PC-3 (cell line): Measurements from ENCODE around the gene RAB1A. TPM values are rescaled to one million over a fixed set of nuclear protein-coding genes. Genes with fewer than 3 reads are reported as not detected.

ENCODE experiments used
- ATAC-seq: fragments of 200-7000 bp; cut with Tn5 transposase; 2 replicates; pipeline ENCODE4 v1.9.1; 2020; ENCODE audit warnings: mild to moderate bottlenecking, moderate library complexity
- BruUV-seq: library from RNA; stranded (reverse); fragments of 400-500 nt; replicated peaks from 2 replicates; lab custom pipeline; 2021; lab: Mats Ljungman, UMichigan
- CTCF ChIA-PET: fragments of 300-600 bp; sonication (Branson Sonifier 250); formaldehyde crosslinking; loops from one replicate; lab custom pipeline; 2022; ENCODE audit warnings: antibody characterized with exemption; lab: Charles Lee
- POLR2A ChIA-PET: fragments of 300-600 bp; sonication (Branson Sonifier 250); formaldehyde crosslinking; loops from one replicate; lab custom pipeline; 2022; ENCODE audit warnings: antibody characterized with exemption; ENCODE audit not compliant: unreplicated experiment; lab: Charles Lee
- DNase-seq: peaks from one replicate; pipeline ENCODE4 v3.0.0-alpha.2; 2015
- H2AFZ ChIP-seq: fragments of 300-600 bp; sonication (generic); 2 replicates; pipeline ENCODE4 v1.6.0; 2016; ENCODE audit warnings: antibody characterized with exemption, low read length
- H3F3A ChIP-seq: fragments of 300-600 bp; sonication (generic); one replicate; pipeline ENCODE4 v1.6.0; 2017; ENCODE audit warnings: antibody characterized with exemption, low read length, control low read depth, mild to moderate bottlenecking; ENCODE audit not compliant: unreplicated experiment
- H3K27ac ChIP-seq: fragments of 300-600 bp; sonication (generic); 2 replicates; pipeline ENCODE4 v1.5.1; 2016; ENCODE audit warnings: mild to moderate bottlenecking, low read length
- H3K27me3 ChIP-seq: fragments of 300-600 bp; sonication (generic); 2 replicates; pipeline ENCODE4 v1.6.1; 2016; ENCODE audit warnings: low read length, mixed read lengths
- H3K36me3 ChIP-seq: fragments of 300-600 bp; sonication (generic); 2 replicates; pipeline ENCODE4 v1.6.1; 2016; ENCODE audit warnings: low read depth, mixed run types, low read length, mixed read lengths
- H3K4me1 ChIP-seq: fragments of 300-600 bp; sonication (generic); 2 replicates; pipeline ENCODE4 v1.5.1; 2016; ENCODE audit warnings: low read length; ENCODE audit not compliant: insufficient read depth
- H3K4me2 ChIP-seq: fragments of 300-600 bp; sonication (generic); 2 replicates; pipeline ENCODE4 v1.6.0; 2016; ENCODE audit warnings: low read length
- H3K4me3 ChIP-seq: fragments of 300-600 bp; sonication (generic); 2 replicates; pipeline ENCODE4 v1.5.1; 2016; ENCODE audit warnings: mild to moderate bottlenecking, low read length, mixed read lengths
- H3K79me2 ChIP-seq: fragments of 300-600 bp; sonication (generic); 2 replicates; pipeline ENCODE4 v1.6.1; 2017; ENCODE audit warnings: low read length, mixed read lengths
- H3K9ac ChIP-seq: fragments of 300-600 bp; sonication (generic); 2 replicates; pipeline ENCODE4 v1.6.0; 2016; ENCODE audit warnings: mild to moderate bottlenecking, low read length
- H3K9me2 ChIP-seq: fragments of 300-600 bp; sonication (generic); replicated peaks from 2 replicates; pipeline ENCODE4 v1.6.1; 2016; ENCODE audit warnings: mixed run types, low read length, mixed read lengths
- H3K9me3 ChIP-seq: fragments of 300-600 bp; sonication (generic); 2 replicates; pipeline ENCODE4 v1.6.1; 2016; ENCODE audit warnings: low read length, mixed read lengths
- H4K20me1 ChIP-seq: fragments of 300-600 bp; sonication (generic); 2 replicates; pipeline ENCODE4 v1.6.1; 2016; ENCODE audit warnings: low read length, mixed read lengths
- EZH2 ChIP-seq: fragments of 300-600 bp; sonication (generic); IDR thresholded peaks from one replicate; pipeline ENCODE4 v1.6.1; 2017; ENCODE audit warnings: antibody characterized with exemption, mild to moderate bottlenecking, low read length; ENCODE audit not compliant: unreplicated experiment
- EZH2phosphoT487 ChIP-seq: fragments of 300-600 bp; sonication (generic); IDR thresholded peaks from 2 replicates; pipeline ENCODE4 v1.6.1; 2018; ENCODE audit warnings: mild to moderate bottlenecking, antibody characterized with exemption, low read length, borderline replicate concordance
- intact Hi-C: fragments of 100-400 bp; cut with micrococcal nuclease; formaldehyde crosslinking; loops from 2 replicates; pipeline ENCODE4 v1.9.0; 2023
- total RNA-seq: library from RNA; depleted of rRNA; stranded (reverse); fragments of >200 nt; gene quantifications from 2 replicates; pipeline ENCODE4 v1.2.3, GENCODE V29; 2014
- TF ChIP-seq, protein P1 (sequence below): fragments of 300-600 bp; sonication (generic); conservative IDR thresholded peaks from 2 replicates; pipeline ENCODE4 v1.5.1; 2017; ENCODE audit warnings: antibody characterized with exemption, low read depth, mild to moderate bottlenecking, low read length

Gene RAB1A
- total RNA-seq, 1 experiment from 2014 or later, result 96.9 TPM

DNA sequence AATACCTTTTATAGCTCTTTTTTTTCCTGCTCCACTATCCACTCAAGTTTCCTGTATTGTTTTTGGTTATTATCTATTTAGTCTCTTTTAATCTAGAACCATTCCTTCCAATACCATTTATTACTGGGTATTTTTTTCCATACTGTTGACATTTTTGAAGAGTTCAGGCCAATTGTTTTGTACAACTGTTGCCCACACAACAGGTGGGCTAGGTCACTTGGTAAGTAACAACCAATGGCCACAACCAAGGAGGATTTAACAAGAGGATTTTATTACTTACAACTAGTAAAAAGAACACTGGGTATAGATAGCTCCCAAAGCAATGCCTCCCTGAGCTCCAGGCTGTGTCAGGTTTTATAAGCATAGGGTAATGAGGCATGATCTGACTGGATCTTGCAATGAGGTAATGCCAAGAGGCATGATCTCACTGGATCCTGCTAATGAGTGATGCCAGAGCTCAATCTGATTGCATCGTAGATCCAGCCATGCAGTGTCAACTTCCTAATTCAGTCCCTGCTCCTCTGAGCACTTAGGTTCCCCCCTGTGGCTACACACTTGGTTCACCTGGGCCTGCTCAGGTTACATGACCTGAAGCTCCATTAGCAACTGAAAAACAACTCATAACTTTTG lies 80.8 kb downstream of the RAB1A start:
- Histone ChIP-seq H3K27ac (no peak overlapping the region), H3K4me2 (no peak overlapping the region), H3K4me3 (no peak overlapping the region), H3K4me1 (no peaks in the 10 kb centered on the region), H3K36me3 (0 out of 2 replicates have a peak, but pooled peaks cover 8% of the 10 kb centered on the region), H2AFZ (no peak overlapping the region), H3K9me2 (no peaks in the 10 kb centered on the region), H3K27me3 (no peaks in the 10 kb centered on the region), H3K79me2 (no peaks in the 10 kb centered on the region), H3F3A (no peaks in the 10 kb centered on the region), H4K20me1 (no peaks in the 10 kb centered on the region), H3K9ac (no peak overlapping the region), H3K9me3 (peaks cover 3% of the 10 kb centered on the region; the same call in 1 of the 2 replicates)
- ATAC-seq (peak; percentile 24; the same call in 1 of the 2 replicates), DNase-seq (no peak)
- ChIA-PET POLR2A (no interaction called here), CTCF (no interaction called here)
- intact Hi-C loops, result no loop called here
- BruUV-seq, result no TSS peak
- TF ChIP-seq, protein P1, sequence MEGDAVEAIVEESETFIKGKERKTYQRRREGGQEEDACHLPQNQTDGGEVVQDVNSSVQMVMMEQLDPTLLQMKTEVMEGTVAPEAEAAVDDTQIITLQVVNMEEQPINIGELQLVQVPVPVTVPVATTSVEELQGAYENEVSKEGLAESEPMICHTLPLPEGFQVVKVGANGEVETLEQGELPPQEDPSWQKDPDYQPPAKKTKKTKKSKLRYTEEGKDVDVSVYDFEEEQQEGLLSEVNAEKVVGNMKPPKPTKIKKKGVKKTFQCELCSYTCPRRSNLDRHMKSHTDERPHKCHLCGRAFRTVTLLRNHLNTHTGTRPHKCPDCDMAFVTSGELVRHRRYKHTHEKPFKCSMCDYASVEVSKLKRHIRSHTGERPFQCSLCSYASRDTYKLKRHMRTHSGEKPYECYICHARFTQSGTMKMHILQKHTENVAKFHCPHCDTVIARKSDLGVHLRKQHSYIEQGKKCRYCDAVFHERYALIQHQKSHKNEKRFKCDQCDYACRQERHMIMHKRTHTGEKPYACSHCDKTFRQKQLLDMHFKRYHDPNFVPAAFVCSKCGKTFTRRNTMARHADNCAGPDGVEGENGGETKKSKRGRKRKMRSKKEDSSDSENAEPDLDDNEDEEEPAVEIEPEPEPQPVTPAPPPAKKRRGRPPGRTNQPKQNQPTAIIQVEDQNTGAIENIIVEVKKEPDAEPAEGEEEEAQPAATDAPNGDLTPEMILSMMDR, result no peak
- TF ChIP-seq EZH2phosphoT487, result no peak
- TF ChIP-seq EZH2, result no peak

DNA sequence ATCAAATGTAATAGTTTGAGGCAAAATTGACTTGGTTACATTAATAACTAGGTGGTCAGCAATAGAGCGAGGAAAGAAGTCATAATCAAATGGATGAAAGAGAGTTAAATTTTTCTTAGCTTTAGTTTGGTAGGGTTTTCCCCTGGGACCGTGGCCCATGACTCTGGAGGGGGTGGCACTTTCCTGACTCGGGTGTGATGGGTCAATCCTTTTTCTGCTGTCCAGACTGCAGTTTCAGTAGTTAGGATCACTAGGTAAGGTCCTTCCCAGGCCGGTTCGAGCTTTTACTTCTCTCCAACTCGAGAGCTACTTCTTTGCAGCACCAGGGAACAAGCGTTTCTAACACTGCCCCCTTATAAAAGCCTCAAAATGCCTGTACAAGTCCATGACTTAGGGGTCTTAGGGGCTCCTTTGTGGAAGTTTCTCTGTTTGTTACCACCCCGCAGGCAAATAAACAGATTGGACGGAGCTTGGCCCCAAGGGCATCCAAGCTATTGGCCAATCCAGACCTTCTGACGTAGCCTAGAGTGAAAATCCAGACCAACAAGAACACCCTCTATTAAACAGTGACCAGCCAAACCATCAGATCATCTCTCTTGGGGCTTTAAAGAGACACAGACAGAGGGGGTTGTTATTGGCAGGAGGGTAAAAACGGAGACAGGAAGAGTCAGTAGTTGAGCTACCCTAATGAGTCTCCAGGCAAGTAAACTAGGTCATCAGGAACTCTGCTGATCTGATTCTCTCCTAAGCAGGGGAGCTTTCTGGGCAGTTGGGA lies 83.1 kb downstream of the RAB1A start:
- TF ChIP-seq EZH2phosphoT487 (no peak), EZH2 (no peak)
- TF ChIP-seq, protein P1, result no peak
- no peaks in the 10 kb centered on the region for H3K79me2 ChIP-seq
- no peaks in the 10 kb centered on the region for H3K27me3 ChIP-seq
- H3K36me3 ChIP-seq, result peaks cover 10% of the 10 kb centered on the region; the same call in 1 of the 2 replicates
- no peaks in the 10 kb centered on the region for H3K4me1 ChIP-seq
- CTCF ChIA-PET, result interaction anchor here (0.5 to 0.6 kb wide), 2 partner anchors 119 to 735 kb away, joined by 3 read pairs; no protein-coding TSS in a partner anchor
- no peak overlapping the region for H2AFZ ChIP-seq
- no peak overlapping the region for H3K27ac ChIP-seq
- ATAC-seq (no peak), DNase-seq (no peak)
- H4K20me1 ChIP-seq, result no peaks in the 10 kb centered on the region
- H3K4me2 ChIP-seq, result no peak overlapping the region
- BruUV-seq, result no TSS peak
- intact Hi-C loops, result no loop called here
- no peaks in the 10 kb centered on the region for H3K9me2 ChIP-seq
- no peak overlapping the region for H3K4me3 ChIP-seq
- H3K9me3 ChIP-seq, result peaks cover 7% of the 10 kb centered on the region; the same call in 1 of the 2 replicates
- POLR2A ChIA-PET, result no interaction called here
- H3K9ac ChIP-seq, result no peak overlapping the region
- no peaks in the 10 kb centered on the region for H3F3A ChIP-seq
